NCI-H1092 (cell line): Measurements from ENCODE around the gene SMIM26.
A peak's percentile ranks its signal among the peaks of the same experiment; 100 is the strongest.

Experiments used
- DNase-seq: peaks from one replicate; lab custom pipeline; 2025; lab: John Stamatoyannopoulos, UW

The SMIM26 gene

GRCh38 chr20:18580012-18580411 is 12.8 kb downstream of the SMIM26 start:
- DNase-seq, result no peak

- no peak for DNase-seq
Observed at GRCh38 chr20:18585134-18585533, 17.9 kb downstream of the SMIM26 start.

- peak; percentile 84 for DNase-seq
Observed at GRCh38 chr20:18587665-18588573, 20.7 kb downstream of the SMIM26 start, which contains the start of gene DTD1. Gene DTD1, plus strand, starts transcription at chr20:18588054. Its CDS starts 19 bp downstream, at chr20:18588073.

GRCh38 chr20:18588574-18588933 is 21.3 kb downstream of the SMIM26 start:
- DNase-seq, result no peak

GRCh38 chr20:18589941-18590674 is 22.9 kb downstream of the SMIM26 start:
- DNase-seq, result no peak

GRCh38 chr20:18596270-18596669 is 29.0 kb downstream of the SMIM26 start:
- no peak for DNase-seq

- DNase-seq, result no peak
Observed at GRCh38 chr20:18609741-18610140, 42.5 kb downstream of the SMIM26 start.

GRCh38 chr20:18611492-18611891 is 44.3 kb downstream of the SMIM26 start:
- DNase-seq, result no peak

GRCh38 chr20:18613553-18613952 is 46.3 kb downstream of the SMIM26 start:
- DNase-seq, result no peak

- no peak for DNase-seq
Observed at GRCh38 chr20:18614244-18614643, 47.0 kb downstream of the SMIM26 start.

GRCh38 chr20:18615020-18615650 is 47.9 kb downstream of the SMIM26 start:
- DNase-seq, result no peak
